DOHH2 (cell line): ENCODE data around the gene PC.

Experiments
- H3F3A ChIP-seq: fragments of 200-600 bp; sonication (generic), shearing (Covaris generic); 2 replicates; pipeline ENCODE4 v1.6.0; 2016; ENCODE audit warnings: antibody characterized with exemption, mild to moderate bottlenecking; ENCODE audit not compliant: control insufficient read depth, insufficient read depth
- H3K27ac ChIP-seq: fragments of 200-600 bp; sonication (generic); 2 replicates; pipeline ENCODE4 v1.5.1; 2014; ENCODE audit warnings: low read depth, mild to moderate bottlenecking, low read length, moderate library complexity
- H3K27me3 ChIP-seq: fragments of 200-600 bp; sonication (generic); 2 replicates; pipeline ENCODE4 v1.6.1; 2014; ENCODE audit warnings: mild to moderate bottlenecking, low read length, mixed read lengths; ENCODE audit not compliant: control insufficient read depth
- H3K36me3 ChIP-seq: fragments of 200-600 bp; sonication (generic); 2 replicates; pipeline ENCODE4 v1.6.1; 2014; ENCODE audit warnings: mild to moderate bottlenecking, low read length, moderate library complexity, mixed read lengths; ENCODE audit not compliant: control insufficient read depth
- H3K4me1 ChIP-seq: fragments of 200-600 bp; sonication (generic); 2 replicates; pipeline ENCODE4 v1.6.1; 2014; ENCODE audit warnings: mild to moderate bottlenecking, low read length, mixed read lengths; ENCODE audit not compliant: control insufficient read depth
- H3K4me2 ChIP-seq: fragments of 200-600 bp; sonication (generic); 2 replicates; pipeline ENCODE4 v1.6.0; 2014; ENCODE audit warnings: mild to moderate bottlenecking, low read length, moderate library complexity
- H3K4me3 ChIP-seq: fragments of 200-600 bp; sonication (generic); 2 replicates; pipeline ENCODE4 v1.5.1; 2014; ENCODE audit warnings: mild to moderate bottlenecking, low read length, mixed read lengths
- H3K79me2 ChIP-seq: fragments of 200-600 bp; sonication (generic); 2 replicates; pipeline ENCODE4 v1.6.1; 2014; ENCODE audit warnings: mild to moderate bottlenecking, low read length, mixed read lengths; ENCODE audit not compliant: control insufficient read depth
- H3K9me2 ChIP-seq: fragments of 200-600 bp; sonication (generic); replicated peaks from 2 replicates; pipeline ENCODE4 v1.6.1; 2014; ENCODE audit warnings: mild to moderate bottlenecking, low read length, mixed read lengths; ENCODE audit not compliant: control insufficient read depth
- H3K9me3 ChIP-seq: fragments of 200-600 bp; sonication (generic); 2 replicates; pipeline ENCODE4 v1.6.1; 2014; ENCODE audit warnings: antibody characterized with exemption, low read length, mixed read lengths; ENCODE audit not compliant: control insufficient read depth, insufficient read depth
- H4K20me1 ChIP-seq: fragments of 200-600 bp; sonication (generic); 2 replicates; pipeline ENCODE4 v1.6.0; 2014; ENCODE audit warnings: low read depth, mild to moderate bottlenecking, antibody characterized with exemption, low read length, moderate library complexity; ENCODE audit not compliant: control insufficient read depth, insufficient read depth
- CTCF ChIP-seq: fragments of 200-600 bp; sonication (generic); IDR thresholded peaks from one replicate; pipeline ENCODE4 v1.5.1; 2014; ENCODE audit warnings: antibody characterized with exemption, mild to moderate bottlenecking, low read depth, low read length; ENCODE audit not compliant: poor library complexity, severe bottlenecking
- EZH2phosphoT487 ChIP-seq: fragments of 200-600 bp; sonication (generic); IDR thresholded peaks from 2 replicates; pipeline ENCODE4 v1.6.1; 2017; ENCODE audit warnings: borderline replicate concordance, mild to moderate bottlenecking, antibody characterized with exemption, low read length, moderate library complexity, mixed read lengths

The PC gene

GRCh38 chr11:67002921-67003411, 44.8 kb upstream of the PC start:
- H3K4me1 ChIP-seq: peaks cover 7% of the 10 kb centered on the region
- no peaks in the 10 kb centered on the region for H3K9me3 ChIP-seq
- H3K4me2 ChIP-seq: no peak overlapping the region
- H3K27ac ChIP-seq: no peak overlapping the region
- no peaks in the 10 kb centered on the region for H4K20me1 ChIP-seq
- H3K27me3 ChIP-seq: 0 out of 2 replicates have a peak, but pooled peaks cover 5% of the 10 kb centered on the region
- no peaks in the 10 kb centered on the region for H3F3A ChIP-seq
- no peaks in the 10 kb centered on the region for H3K79me2 ChIP-seq
- H3K36me3 ChIP-seq: no peaks in the 10 kb centered on the region
- TF ChIP-seq EZH2phosphoT487 (no peak), CTCF (no peak)
- no peaks in the 10 kb centered on the region for H3K9me2 ChIP-seq
- H3K4me3 ChIP-seq: no peak overlapping the region

- Histone ChIP-seq H3F3A (no peaks in the 10 kb centered on the region), H3K27ac (no peak overlapping the region), H3K4me3 (no peak overlapping the region), H3K9me2 (no peaks in the 10 kb centered on the region), H3K79me2 (no peaks in the 10 kb centered on the region), H3K9me3 (no peaks in the 10 kb centered on the region), H3K4me2 (no peak overlapping the region), H4K20me1 (no peaks in the 10 kb centered on the region), H3K36me3 (no peaks in the 10 kb centered on the region), H3K4me1 (peaks cover 7% of the 10 kb centered on the region), H3K27me3 (0 out of 2 replicates have a peak, but pooled peaks cover 5% of the 10 kb centered on the region)
- no peak for TF ChIP-seq CTCF
These were observed 44.2 kb upstream of the PC start for GRCh38 chr11:67002297-67002913.

GRCh38 chr11:67001332-67001731, 43.1 kb upstream of the PC start:
- H3K36me3 ChIP-seq: no peaks in the 10 kb centered on the region
- H3K9me2 ChIP-seq: no peaks in the 10 kb centered on the region
- no peak overlapping the region for H3K27ac ChIP-seq
- TF ChIP-seq CTCF: no peak
- TF ChIP-seq EZH2phosphoT487: no peak
- H3K27me3 ChIP-seq: peaks cover 8% of the 10 kb centered on the region; the same call in 1 of the 2 replicates
- H3K79me2 ChIP-seq: no peaks in the 10 kb centered on the region
- H4K20me1 ChIP-seq: no peaks in the 10 kb centered on the region
- H3K4me2 ChIP-seq: no peak overlapping the region
- no peaks in the 10 kb centered on the region for H3K9me3 ChIP-seq
- H3K4me3 ChIP-seq: no peak overlapping the region
- H3K4me1 ChIP-seq: peaks cover 1% of the 10 kb centered on the region
- H3F3A ChIP-seq: no peaks in the 10 kb centered on the region
